ENCODE measurements around the gene RYR2.

GRCh38 chr1:237249120-237249519 lies 207.1 kb downstream of the RYR2 start:
- no peak for TF ChIP-seq CTCF (conservative IDR thresholded peaks at IDR 0.05; ENCODE audit: low read length)
- TF ChIP-seq EZH2phosphoT487 (IDR thresholded peaks at IDR 0.05; ENCODE audit: borderline replicate concordance, low read depth, low read length), result no peak
